Epithelial cell of esophagus (primary cell): Measurements from ENCODE around the gene AFAP1L2.

Experiments used
- DNase-seq: peaks from one replicate; pipeline ENCODE4 v3.0.0; 2010; ENCODE audit warnings: low read depth
- H3K4me3 ChIP-seq: 2 replicates; pipeline ENCODE4 v1.5.1; 2011; ENCODE audit warnings: mild to moderate bottlenecking, low read length, control low read depth
- TF ChIP-seq, protein P1 (sequence below): IDR thresholded peaks from 2 replicates; pipeline ENCODE4 v1.5.1; 2011; ENCODE audit warnings: low read depth, mild to moderate bottlenecking, low read length, control low read depth, inconsistent platforms; ENCODE audit not compliant: insufficient read depth; ENCODE audit errors: missing control alignments

The AFAP1L2 gene

DNA sequence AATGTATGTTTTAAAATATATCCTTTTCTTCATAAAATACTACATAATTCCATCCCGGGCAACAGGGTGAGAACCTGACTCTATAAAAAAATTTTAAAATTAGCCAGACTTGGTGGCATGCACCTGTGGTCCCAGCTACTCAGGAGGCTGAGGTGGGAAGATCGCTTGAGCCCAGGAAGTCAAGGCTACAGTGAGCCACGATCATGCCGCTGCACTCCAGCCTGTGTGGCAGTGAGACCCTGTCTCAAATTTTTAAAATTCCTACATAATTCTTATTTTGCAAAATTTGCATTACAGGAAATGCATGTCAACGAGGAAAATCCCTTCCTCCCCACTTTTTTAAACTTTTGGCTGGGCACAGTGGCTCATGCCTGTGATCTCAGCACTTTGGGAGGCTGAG is 31.3 kb downstream of the AFAP1L2 start:
- H3K4me3 ChIP-seq, result no peak overlapping the region
- DNase-seq, result no peak
- TF ChIP-seq, protein P1, sequence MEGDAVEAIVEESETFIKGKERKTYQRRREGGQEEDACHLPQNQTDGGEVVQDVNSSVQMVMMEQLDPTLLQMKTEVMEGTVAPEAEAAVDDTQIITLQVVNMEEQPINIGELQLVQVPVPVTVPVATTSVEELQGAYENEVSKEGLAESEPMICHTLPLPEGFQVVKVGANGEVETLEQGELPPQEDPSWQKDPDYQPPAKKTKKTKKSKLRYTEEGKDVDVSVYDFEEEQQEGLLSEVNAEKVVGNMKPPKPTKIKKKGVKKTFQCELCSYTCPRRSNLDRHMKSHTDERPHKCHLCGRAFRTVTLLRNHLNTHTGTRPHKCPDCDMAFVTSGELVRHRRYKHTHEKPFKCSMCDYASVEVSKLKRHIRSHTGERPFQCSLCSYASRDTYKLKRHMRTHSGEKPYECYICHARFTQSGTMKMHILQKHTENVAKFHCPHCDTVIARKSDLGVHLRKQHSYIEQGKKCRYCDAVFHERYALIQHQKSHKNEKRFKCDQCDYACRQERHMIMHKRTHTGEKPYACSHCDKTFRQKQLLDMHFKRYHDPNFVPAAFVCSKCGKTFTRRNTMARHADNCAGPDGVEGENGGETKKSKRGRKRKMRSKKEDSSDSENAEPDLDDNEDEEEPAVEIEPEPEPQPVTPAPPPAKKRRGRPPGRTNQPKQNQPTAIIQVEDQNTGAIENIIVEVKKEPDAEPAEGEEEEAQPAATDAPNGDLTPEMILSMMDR, result no peak

DNA sequence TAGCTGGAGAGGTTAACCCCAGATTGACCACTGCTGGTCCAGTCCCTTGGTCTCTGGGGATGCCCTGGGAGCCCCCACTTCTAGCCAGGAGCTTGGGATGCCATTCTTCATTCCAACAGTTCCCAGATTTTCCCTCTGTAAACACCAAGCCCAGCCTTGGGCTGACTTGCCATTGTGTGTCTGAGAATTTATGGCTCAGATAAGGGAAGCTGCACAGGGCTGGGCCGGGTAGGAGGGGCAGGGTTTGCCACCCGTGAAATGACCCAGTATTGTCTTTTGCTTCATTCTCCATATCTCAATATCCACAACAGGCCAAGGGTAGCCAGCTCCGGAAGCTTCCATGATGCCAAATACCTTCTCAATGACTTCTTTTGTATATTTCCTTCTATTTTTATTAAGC is 32.1 kb downstream of the AFAP1L2 start:
- TF ChIP-seq, protein P1, result no peak
- H3K4me3 ChIP-seq, result no peak overlapping the region
- no peak for DNase-seq

DNA sequence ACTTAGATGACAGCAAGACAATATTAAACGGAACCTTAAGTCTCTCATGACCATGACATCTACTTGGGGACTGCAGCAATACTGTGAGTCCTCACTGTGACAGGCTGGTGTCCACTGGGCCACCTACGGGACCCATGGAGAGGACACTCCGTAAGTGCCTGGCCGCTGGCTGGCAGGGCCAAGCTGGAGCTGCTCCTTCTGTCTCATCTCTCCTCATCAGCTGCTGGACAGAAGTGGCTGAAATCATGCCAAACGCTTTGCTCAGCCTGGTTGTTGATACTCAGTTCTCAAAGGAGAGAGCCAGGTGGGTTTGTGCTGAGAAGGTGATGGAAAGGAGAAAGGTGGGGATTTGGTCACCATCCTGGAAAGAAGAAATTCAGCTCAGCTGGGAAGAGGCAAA is 33.3 kb downstream of the AFAP1L2 start:
- H3K4me3 ChIP-seq, result no peak overlapping the region
- DNase-seq, result no peak
- TF ChIP-seq, protein P1, result no peak

DNA sequence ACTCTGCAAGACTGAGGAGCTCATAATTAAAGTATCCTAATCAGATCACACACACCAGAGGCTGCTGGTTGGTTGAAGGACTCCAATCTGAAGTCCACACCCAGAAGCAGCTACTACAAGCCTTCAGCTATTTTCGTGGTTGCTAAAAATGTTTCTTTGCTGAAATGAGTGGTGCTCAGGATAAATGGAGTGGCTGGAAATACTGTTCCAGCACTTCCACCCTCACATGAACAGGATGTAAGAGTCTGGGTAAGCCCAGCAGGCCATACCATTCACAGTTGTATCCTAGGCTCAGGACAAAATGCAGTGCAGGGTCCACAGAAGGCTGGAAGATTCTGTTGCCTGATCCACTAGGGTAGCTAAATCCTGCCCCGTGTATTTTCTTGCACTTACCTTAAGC is 34.1 kb downstream of the AFAP1L2 start:
- DNase-seq, result no peak
- no peak overlapping the region for H3K4me3 ChIP-seq
- TF ChIP-seq, protein P1, result no peak

DNA sequence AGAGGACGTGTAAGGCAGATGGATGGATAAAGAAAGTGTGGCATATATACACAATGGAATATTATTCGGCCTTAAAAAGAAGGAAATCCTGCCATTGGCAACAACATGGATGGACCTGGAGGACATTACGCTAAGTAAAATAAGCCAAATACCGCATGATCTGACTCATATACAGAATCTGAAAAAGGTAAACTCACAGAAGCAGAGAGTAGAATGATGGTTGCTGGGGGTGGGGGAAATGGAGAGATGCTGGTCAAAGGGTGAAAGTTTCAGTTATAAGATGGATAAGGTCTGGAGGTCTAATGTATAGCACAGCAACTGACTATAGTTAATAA is 36.3 kb downstream of the AFAP1L2 start:
- no peak overlapping the region for H3K4me3 ChIP-seq
- TF ChIP-seq, protein P1, result no peak
- DNase-seq, result no peak

DNA sequence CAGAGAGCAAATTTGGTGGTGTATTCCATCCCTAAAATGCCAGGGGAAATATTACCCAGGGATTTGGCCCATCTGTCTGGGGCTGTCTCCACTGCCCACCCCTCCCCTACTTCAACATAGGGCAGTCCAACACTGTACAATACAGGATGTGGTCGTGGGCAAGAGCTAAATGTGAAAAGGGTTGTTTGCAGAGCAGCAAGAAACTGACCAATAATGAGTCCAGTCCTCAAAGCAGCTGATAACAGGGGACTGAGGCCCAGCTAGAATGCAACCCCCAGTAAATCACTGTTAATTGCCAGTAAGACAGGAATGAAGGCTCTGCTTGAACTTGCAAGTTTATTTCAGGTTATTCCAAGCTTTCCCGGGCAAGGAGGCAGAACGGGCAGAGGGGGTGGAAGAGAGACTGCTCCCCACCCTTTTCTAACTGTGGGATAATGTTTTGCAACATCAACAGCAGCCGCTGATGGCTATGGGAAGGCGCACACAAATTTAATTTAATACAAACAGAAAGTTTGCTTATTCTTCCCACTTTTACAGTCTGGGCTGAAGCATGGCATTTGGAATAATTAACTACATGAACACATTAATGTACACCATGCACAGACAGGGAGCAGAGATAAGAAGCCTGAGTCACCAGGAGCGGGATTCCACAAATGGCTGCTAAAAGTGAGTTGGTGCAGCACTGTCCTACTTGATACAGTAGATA is 36.8 kb downstream of the AFAP1L2 start:
- TF ChIP-seq, protein P1, result no peak
- no peak overlapping the region for H3K4me3 ChIP-seq
- DNase-seq, result peak; percentile 20

DNA sequence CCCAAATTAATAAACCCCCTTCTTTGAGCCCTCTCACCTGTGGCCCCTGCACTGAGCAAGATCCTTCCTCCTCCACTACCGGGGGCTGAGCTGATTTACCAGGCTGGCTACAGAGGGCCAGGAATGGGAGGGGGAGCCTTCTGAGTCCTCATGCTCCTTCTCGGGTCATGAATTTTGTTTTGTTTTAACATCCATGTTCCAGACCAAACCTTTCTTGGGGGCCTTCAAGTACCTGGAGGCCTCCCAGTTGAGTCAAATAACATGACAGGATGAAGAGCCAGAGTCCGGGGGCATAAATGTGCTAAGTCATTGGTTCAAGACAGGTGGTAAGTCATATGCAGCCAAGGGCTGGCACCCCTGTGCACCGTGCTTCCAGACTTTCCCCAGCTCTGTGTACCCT is 39.6 kb downstream of the AFAP1L2 start:
- no peak for DNase-seq
- no peak overlapping the region for H3K4me3 ChIP-seq
- TF ChIP-seq, protein P1, result no peak
